ENCODE results near the gene ABCG1.
"Not testable (repeated sequence)": the region's sequence is repeated elsewhere in the genome, so short reads cannot be mapped to it uniquely, and the experiment has no call there.

ABCG1 gene

GRCh38 chr21:42280356-42281180 lies 61.6 kb downstream of the ABCG1 start:
- H3K4me3 ChIP-seq = no peak overlapping the region
- H3K27ac ChIP-seq = no peak overlapping the region

GRCh38 chr21:42281181-42281680 lies 62.3 kb downstream of the ABCG1 start:
- H3K27ac ChIP-seq = no peak overlapping the region
- no peak overlapping the region for H3K4me3 ChIP-seq

GRCh38 chr21:42282021-42282420 lies 63.1 kb downstream of the ABCG1 start:
- H3K4me3 ChIP-seq = no peak overlapping the region
- H3K27ac ChIP-seq = no peak overlapping the region

- Histone ChIP-seq H3K27ac (no peak overlapping the region), H3K4me3 (no peak overlapping the region)
Measured at GRCh38 chr21:42282715-42283114, 63.8 kb downstream of the ABCG1 start.

GRCh38 chr21:42285569-42286245 lies 66.8 kb downstream of the ABCG1 start:
- no peak overlapping the region for H3K27ac ChIP-seq
- no peak overlapping the region for H3K4me3 ChIP-seq

- no peak overlapping the region for H3K27ac ChIP-seq
- no peak overlapping the region for H3K4me3 ChIP-seq
Measured at GRCh38 chr21:42286416-42286815, 67.5 kb downstream of the ABCG1 start.

GRCh38 chr21:42287193-42288083 lies 68.5 kb downstream of the ABCG1 start:
- H3K4me3 ChIP-seq = no peak overlapping the region
- H3K27ac ChIP-seq = no peak overlapping the region

GRCh38 chr21:42288962-42289361 lies 70.0 kb downstream of the ABCG1 start:
- Histone ChIP-seq H3K4me3 (no peak overlapping the region), H3K27ac (no peak overlapping the region)

- H3K4me3 ChIP-seq = no peak overlapping the region
Measured at GRCh38 chr21:42289926-42290325, 71.0 kb downstream of the ABCG1 start.

GRCh38 chr21:42290505-42290904 lies 71.6 kb downstream of the ABCG1 start:
- no peak overlapping the region for H3K27ac ChIP-seq
- H3K4me3 ChIP-seq = no peak overlapping the region

More at GRCh38 chr21:42289926-42290325, 71.0 kb downstream of the ABCG1 start:
- no peak overlapping the region for H3K27ac ChIP-seq

- Histone ChIP-seq H3K27ac (no peak overlapping the region), H3K4me3 (no peak overlapping the region)
Measured at GRCh38 chr21:42291003-42291750, 72.2 kb downstream of the ABCG1 start.

- no peak overlapping the region for H3K27ac ChIP-seq
- no peak overlapping the region for H3K4me3 ChIP-seq
Measured at GRCh38 chr21:42291751-42292562, 73.0 kb downstream of the ABCG1 start.

- H3K4me3 ChIP-seq, H3K27ac ChIP-seq: not testable (repeated sequence)
Measured at GRCh38 chr21:42292563-42293142, 73.7 kb downstream of the ABCG1 start.

- no peak overlapping the region for H3K4me3 ChIP-seq
- no peak overlapping the region for H3K27ac ChIP-seq
Measured at GRCh38 chr21:42293649-42294272, 74.8 kb downstream of the ABCG1 start.

GRCh38 chr21:42294273-42294880 lies 75.4 kb downstream of the ABCG1 start:
- no peak overlapping the region for H3K27ac ChIP-seq
- no peak overlapping the region for H3K4me3 ChIP-seq

- Histone ChIP-seq H3K4me3 (no peak overlapping the region), H3K27ac (no peak overlapping the region)
Measured at GRCh38 chr21:42295845-42296244, 76.9 kb downstream of the ABCG1 start.

- no peak overlapping the region for H3K4me3 ChIP-seq
Measured at GRCh38 chr21:42296501-42296900, 77.6 kb downstream of the ABCG1 start.

More at GRCh38 chr21:42296501-42296900, 77.6 kb downstream of the ABCG1 start:
- H3K27ac ChIP-seq = no peak overlapping the region
